ENCODE measurements around the gene TMEM163. TPM values are rescaled to one million over a fixed set of nuclear protein-coding genes. Genes with fewer than 3 reads are reported as not detected.

Gene TMEM163
- total and polyA plus RNA-seq, 8 donors, result 0.58 to 16.7 (median 3.2) TPM; not detected in 1

GRCh38 chr2:134491771-134492441, 226.9 kb downstream of the TMEM163 start:
- Histone ChIP-seq H3K27ac (no peak overlapping the region), H3K27me3 (peaks cover 0 to 3% (median 0%) of the 10 kb centered on the region in 3 donors), H3K36me3 (no peaks in the 10 kb centered on the region), H3K9me3 (no peaks in the 10 kb centered on the region), H3K4me3 (no peak overlapping the region), H3K4me1 (peaks cover 0 to 6% (median 0%) of the 10 kb centered on the region in 4 donors)
- TF ChIP-seq EP300 (IDR thresholded peaks at IDR 0.05) (no peak), POLR2AphosphoS5 (IDR thresholded peaks at IDR 0.05) (peak in 1 of 3 donors; percentile 15), POLR2A (IDR thresholded peaks at IDR 0.05) (no peak), CTCF (IDR thresholded peaks at IDR 0.05) (peak in 1 of 7 experiments; percentile 29)
- 19 to 31% (median 21%) methylated on average over 9 of the region's 9 CpGs for WGBS, 5 donors
- DNase-seq, result peak; percentile 50 to 74
- intact Hi-C loops (cut with DNase I; ENCODE audit: low total_unique reads), result no loop called here

- DNase-seq, result no peak
- Histone ChIP-seq H3K4me1 (peaks cover 0 to 6% (median 0%) of the 10 kb centered on the region in 4 donors), H3K9me3 (no peaks in the 10 kb centered on the region), H3K4me3 (no peak overlapping the region), H3K27me3 (peaks cover 0 to 3% (median 0%) of the 10 kb centered on the region in 3 donors), H3K36me3 (no peaks in the 10 kb centered on the region), H3K27ac (no peak overlapping the region)
- WGBS, 5 donors, result 87 to 93% (median 91%) methylated on average over 4 of the region's 4 CpGs
- intact Hi-C loops (cut with DNase I; ENCODE audit: low total_unique reads), result no loop called here
- TF ChIP-seq POLR2A (IDR thresholded peaks at IDR 0.05) (no peak), EP300 (IDR thresholded peaks at IDR 0.05) (no peak), CTCF (IDR thresholded peaks at IDR 0.05) (no peak), POLR2AphosphoS5 (IDR thresholded peaks at IDR 0.05) (no peak)
These were observed 227.8 kb downstream of the TMEM163 start for GRCh38 chr2:134491022-134491421.

- WGBS, 5 donors, result 82 to 97% (median 92%) methylated on average over 4 of the region's 4 CpGs
These were observed 228.2 kb downstream of the TMEM163 start for GRCh38 chr2:134490559-134490958.

More at GRCh38 chr2:134490559-134490958, 228.2 kb downstream of the TMEM163 start:
- TF ChIP-seq EP300 (IDR thresholded peaks at IDR 0.05) (no peak), POLR2A (IDR thresholded peaks at IDR 0.05) (no peak), CTCF (IDR thresholded peaks at IDR 0.05) (no peak), POLR2AphosphoS5 (IDR thresholded peaks at IDR 0.05) (no peak)
- H3K4me1 ChIP-seq, result peaks cover 0 to 6% (median 0%) of the 10 kb centered on the region in 4 donors
- no peaks in the 10 kb centered on the region for H3K36me3 ChIP-seq
- H3K4me3 ChIP-seq, result no peak overlapping the region
- peaks cover 0 to 3% (median 0%) of the 10 kb centered on the region in 3 donors for H3K27me3 ChIP-seq
- H3K27ac ChIP-seq, result no peak overlapping the region
- H3K9me3 ChIP-seq, result no peaks in the 10 kb centered on the region
- intact Hi-C loops (cut with DNase I; ENCODE audit: low total_unique reads), result no loop called here
- DNase-seq, result no peak

All from stomach (tissue), 9 donors.